K562 (cell line): ENCODE results near the gene ZNF181. TPM values are rescaled to one million over a fixed set of nuclear protein-coding genes. Genes with fewer than 3 reads are reported as not detected.
A peak's percentile ranks its signal among the peaks of the same experiment; 100 is the strongest.

Experiments
- ATAC-seq: fragments of 200-7000 bp; cut with Tn5 transposase; 3 replicates; pipeline ENCODE4 v1.9.1; 2020; ENCODE audit warnings: moderate library complexity
- BruUV-seq: library from RNA; stranded (reverse); fragments of 400-500 nt; replicated peaks from 2 replicates; lab custom pipeline; 2021; lab: Mats Ljungman, UMichigan
- CTCF ChIA-PET: fragments of 300-600 bp; formaldehyde crosslinking; extraction: SDS; loops from one replicate; lab custom pipeline; 2021; ENCODE audit warnings: low intra/inter-chr PET ratio; lab: Yijun Ruan, JAX
- POLR2A ChIA-PET: fragments of 300-600, 350-650 bp; sonication (Branson Sonifier 250); formaldehyde crosslinking; extraction: SDS; loops from one replicate; lab custom pipeline; 2021; ENCODE audit warnings: antibody characterized with exemption, inconsistent platforms; lab: Yijun Ruan, JAX
- DNase-seq, 4 experiments: peaks; one replicate each; pipeline versions ENCODE4 v3.0.0 to v3.0.0-alpha.2; 2011 to 2018; ENCODE audit warnings: low spot score in 3 of 4, mixed read lengths in 3 of 4; ENCODE audit errors: extremely low read depth in 1 of 4
- FAIRE-seq: peaks from 2 replicates; lab custom pipeline; 2011; peaks lifted over from hg19 to GRCh38; lab: Jason Lieb, UNC
- H2AFZ ChIP-seq: 2 replicates; pipeline ENCODE4 v1.6.0; 2011; ENCODE audit warnings: low read depth, low read length, control low read depth, inconsistent platforms
- H3K27ac ChIP-seq: fragments of 200-600 bp; 3 replicates; pipeline ENCODE4 v1.8.0; 2011; ENCODE audit warnings: low read depth, mild to moderate bottlenecking, control low read depth, inconsistent platforms, low read length, moderate library complexity, mixed read lengths; ENCODE audit errors: extremely low read depth
- H3K27me3 ChIP-seq, 2 experiments: fragments of 300-600 bp in 1 of 2; 2 replicates in 1 of 2; 3 replicates in 1 of 2; pipeline versions ENCODE4 v1.6.0 to v1.8.0; 2011; ENCODE audit warnings: inconsistent platforms in 2 of 2, low read length in 2 of 2, mild to moderate bottlenecking in 1 of 2, mixed read lengths in 1 of 2, moderate library complexity in 1 of 2; ENCODE audit not compliant: control insufficient read depth in 2 of 2, insufficient read depth in 2 of 2
- H3K36me3 ChIP-seq: fragments of 300-600 bp; 3 replicates; pipeline ENCODE4 v1.8.0; 2011; ENCODE audit warnings: mild to moderate bottlenecking, low read length, inconsistent platforms; ENCODE audit not compliant: control insufficient read depth, insufficient read depth
- H3K4me1 ChIP-seq, 2 experiments: fragments of 200-600 bp in 1 of 2; replicated peaks in 1 of 2; 2 replicates in 1 of 2; 3 replicates in 1 of 2; pipeline versions ENCODE4 v1.5.1 to v1.8.0; 2011; ENCODE audit warnings: inconsistent platforms in 2 of 2, low read length in 2 of 2, mild to moderate bottlenecking in 1 of 2, mixed read lengths in 1 of 2, moderate library complexity in 1 of 2; ENCODE audit not compliant: control insufficient read depth in 2 of 2, insufficient read depth in 2 of 2
- H3K4me2 ChIP-seq: 2 replicates; pipeline ENCODE4 v1.6.1; 2011; ENCODE audit warnings: low read length, control low read depth, inconsistent platforms, mixed read lengths; ENCODE audit not compliant: insufficient read depth
- H3K4me3 ChIP-seq: fragments of 200-600 bp; sonication (generic), shearing (Covaris generic); 2 replicates; pipeline ENCODE4 v1.5.1; 2016; ENCODE audit warnings: control low read depth, inconsistent platforms
- H3K79me2 ChIP-seq: fragments of 200-600 bp; 3 replicates; pipeline ENCODE4 v1.8.0; 2011; ENCODE audit warnings: low read length, inconsistent platforms; ENCODE audit not compliant: control insufficient read depth, insufficient read depth
- H3K9ac ChIP-seq, 2 experiments: 2 replicates each; pipeline versions ENCODE4 v1.6.0 to v1.6.1; 2011; ENCODE audit warnings: low read depth in 2 of 2, low read length in 2 of 2, control low read depth in 1 of 2, inconsistent platforms in 1 of 2, mild to moderate bottlenecking in 1 of 2, mixed read lengths in 1 of 2; ENCODE audit not compliant: insufficient read depth in 1 of 2
- H3K9me1 ChIP-seq: one replicate; pipeline ENCODE4 v1.6.0; 2011; ENCODE audit warnings: inconsistent platforms, mild to moderate bottlenecking, low read length, moderate library complexity; ENCODE audit not compliant: control insufficient read depth, insufficient read depth
- H3K9me3 ChIP-seq: replicated peaks from 2 replicates; pipeline ENCODE4 v1.5.1; 2011; ENCODE audit warnings: low read depth, low read length, inconsistent platforms; ENCODE audit not compliant: control insufficient read depth, insufficient read depth
- H4K20me1 ChIP-seq: replicated peaks from 2 replicates; pipeline ENCODE4 v1.6.1; 2011; ENCODE audit warnings: low read length, inconsistent platforms, mixed read lengths; ENCODE audit not compliant: control insufficient read depth, insufficient read depth
- ATF1 ChIP-seq, 2 experiments: fragments of 450-650 bp in 1 of 2; IDR thresholded peaks; 2 replicates each; pipeline ENCODE4 v1.6.1; 2016; ENCODE audit warnings: missing compliant biosample characterization in 1 of 2, missing genetic modification characterization in 1 of 2
- BRD9 ChIP-seq: fragments of 450-650 bp; IDR thresholded peaks from 2 replicates; pipeline ENCODE4 v1.6.1; 2018; ENCODE audit warnings: low read depth; ENCODE audit not compliant: partially characterized antibody
- E2F1 ChIP-seq: sonication (generic); formaldehyde crosslinking; IDR thresholded peaks from 2 replicates; pipeline ENCODE4 v1.8.1; 2023; ENCODE audit warnings: mild to moderate bottlenecking, missing genetic modification reagents, moderate library complexity
- KHSRP ChIP-seq: fragments of 450-650 bp; IDR thresholded peaks from 2 replicates; pipeline ENCODE4 v1.6.1; 2017
- PHB2 ChIP-seq: fragments of 450-650 bp; IDR thresholded peaks from 2 replicates; pipeline ENCODE4 v1.6.1; 2017; ENCODE audit warnings: low read depth
- TBL1XR1 ChIP-seq, 2 experiments: IDR thresholded peaks; 2 replicates each; pipeline ENCODE4 v1.6.1; 2012; ENCODE audit warnings: improper control_type of control experiment in 2 of 2, low read length in 2 of 2, mild to moderate bottlenecking in 1 of 2
- ZBTB34 ChIP-seq: fragments of 250-450 bp; sonication (Bioruptor Pico); IDR thresholded peaks from 2 replicates; pipeline ENCODE4 v1.8.0; 2021; ENCODE audit warnings: mild to moderate bottlenecking, moderate library complexity
- ZNF79 ChIP-seq: fragments of 250-450 bp; sonication (Bioruptor Pico); IDR thresholded peaks from 2 replicates; pipeline ENCODE4 v1.4.0; 2020; ENCODE audit warnings: low read depth, mild to moderate bottlenecking, moderate library complexity
- WGBS: fragments of 100-300 bp; shearing (Covaris generic); methylation state at CpG from one replicate; pipeline ENCODE4 v1.1.6; 2016; ENCODE audit warnings: low coverage, mixed read lengths; ENCODE audit not compliant: insufficient coverage; ENCODE audit errors: missing lambda C conversion rate; 5-methylcytosine and 5-hydroxymethylcytosine counted together
- in situ Hi-C: fragments of 300-500 bp; cut with MboI; formaldehyde crosslinking; loops from 4 replicates; pipeline ENCODE4 v1.15.0; 2018; ENCODE audit warnings: inconsistent platforms, mixed read lengths
- intact Hi-C: fragments of 100-400 bp; cut with micrococcal nuclease; formaldehyde crosslinking; loops from 2 replicates; pipeline ENCODE4 v1.14.2; 2022
- polyA plus RNA-seq, 8 experiments: library from polyadenylated mRNA; depleted of rRNA in 4 of 8; stranded (reverse) in 5 of 8; unstranded in 3 of 8; fragments of >200 nt; fragmentation: Nextera tagmentation in 2 of 8; fragmentation: Illumina TruSeq in 1 of 8; extraction: Ambion mirVana in 2 of 8; extraction: Trizol in 1 of 8; gene quantifications; 2 replicates each; pipeline versions ENCODE4 v1.2.1 to v1.2.3, GENCODE V29; 2011 to 2014; ENCODE audit warnings: inconsistent platforms in 1 of 8, missing spikeins in 1 of 8
- total RNA-seq, 7 experiments: library from RNA; depleted of rRNA in 6 of 7; stranded (reverse); fragments of >200 nt in 6 of 7; fragmentation: Illumina TruSeq in 2 of 7; extraction: Trizol in 2 of 7; gene quantifications; 2 replicates each; pipeline versions ENCODE4 v1.2.1 to v1.2.3, GENCODE V29; 2011 to 2021; ENCODE audit warnings: low replicate concordance in 1 of 7

The ZNF181 gene
- total and polyA plus RNA-seq, 9 of the 15 experiments (the other 6 are each of a cell fraction or from before 2014, with no cell fraction given): 4.3 to 20.3 (median 12.1) TPM

GRCh38 chr19:34794066-34794960 is 60.3 kb downstream of the ZNF181 start:
- CTCF ChIA-PET: no interaction called here
- no peak overlapping the region for H3K9ac ChIP-seq
- H3K4me1 ChIP-seq: no peaks in the 10 kb centered on the region; a peak in 1 of 5 replicates
- no peaks in the 10 kb centered on the region for H3K36me3 ChIP-seq
- H4K20me1 ChIP-seq: no peaks in the 10 kb centered on the region
- H3K27me3 ChIP-seq: no peaks in the 10 kb centered on the region
- peak overlapping the region; percentile 39; the same call in 1 of the 2 replicates for H3K4me2 ChIP-seq
- no TSS peak for BruUV-seq
- no peak overlapping the region for H3K4me3 ChIP-seq
- no peak for DNase-seq
- in situ Hi-C loops (no loop called here), intact Hi-C loops (no loop called here)
- no peak overlapping the region for H3K27ac ChIP-seq
- no peaks in the 10 kb centered on the region for H3K79me2 ChIP-seq
- POLR2A ChIA-PET: interaction anchor here (0.7 to 1.3 kb wide), 3 partner anchors 10 to 212 kb away, joined by 3 to 4 read pairs (median 3); no protein-coding TSS in a partner anchor
- H2AFZ ChIP-seq: peak overlapping the region; percentile 88
- no peak for FAIRE-seq
- peak; percentile 22; the same call in 1 of the 3 replicates for ATAC-seq
- no peaks in the 10 kb centered on the region for H3K9me3 ChIP-seq
- TF ChIP-seq PHB2 (no peak), E2F1 (CRISPR knock-in tag) (no peak), ZNF79 (CRISPR knock-in tag) (no peak), TBL1XR1 (IDR thresholded peaks at IDR 0.05; ENCODE audit: low read length in 2 of 2) (no peak), KHSRP (no peak), BRD9 (no peak), ZBTB34 (CRISPR knock-in tag) (no peak), ATF1 (CRISPR knock-in tag; IDR thresholded peaks at IDR 0.05) (no peak), ATF1 (tag; IDR thresholded peaks at IDR 0.05) (no peak)
- H3K9me1 ChIP-seq: no peaks in the 10 kb centered on the region
- WGBS: 16% methylated on average over 9 of the region's 9 CpGs

Other genes starting within 250 kb of the ZNF181 start
- gene SCGB2B2, start 57.1 kb upstream of the ZNF181 start, total RNA-seq (2014; rRNA removed): 0.20 TPM in 1 of 2 replicates, not detected in the other
- not detected in 2 replicates for gene SCGB2B2, start 57.1 kb upstream of the ZNF181 start, total RNA-seq (2014; rRNA removed; fragmentation: Illumina TruSeq; extraction: Trizol)
- gene SCGB2B2, start 57.1 kb upstream of the ZNF181 start, total RNA-seq (2015; rRNA removed; fragmentation: Illumina TruSeq; extraction: Trizol): 0.08 TPM in 1 of 2 replicates, not detected in the other
- gene SCGB2B2, start 57.1 kb upstream of the ZNF181 start, total RNA-seq (2021): not detected in 2 replicates
- gene SCGB2B2, start 57.1 kb upstream of the ZNF181 start, polyA plus RNA-seq (2011; rRNA removed): not detected in 2 replicates
- not detected in 2 replicates for gene SCGB2B2, start 57.1 kb upstream of the ZNF181 start, polyA plus RNA-seq (2014; fragmentation: Illumina TruSeq; extraction: Trizol)
- gene SCGB2B2, start 57.1 kb upstream of the ZNF181 start, polyA plus RNA-seq (2014; fragmentation: Nextera tagmentation; extraction: Ambion mirVana): not detected
- not detected in 2 replicates for gene SCGB2B2, start 57.1 kb upstream of the ZNF181 start, polyA plus RNA-seq (2014; rRNA removed)
- 0.20 TPM in 1 of 2 replicates, not detected in the other for gene ZNF302, start 56.6 kb upstream of the ZNF181 start, total RNA-seq (2014; rRNA removed)
- gene ZNF302, start 56.6 kb upstream of the ZNF181 start, total RNA-seq (2014; rRNA removed; fragmentation: Illumina TruSeq; extraction: Trizol): 0.29 and 0.44 TPM in 2 replicates
- 0.18 and 0.19 TPM in 2 replicates for gene ZNF302, start 56.6 kb upstream of the ZNF181 start, total RNA-seq (2015; rRNA removed; fragmentation: Illumina TruSeq; extraction: Trizol)
- gene ZNF302, start 56.6 kb upstream of the ZNF181 start, total RNA-seq (2021): 0.24 and 0.56 TPM in 2 replicates
- gene ZNF302, start 56.6 kb upstream of the ZNF181 start, polyA plus RNA-seq (2011; rRNA removed): 0.09 and 0.95 TPM in 2 replicates
- gene ZNF302, start 56.6 kb upstream of the ZNF181 start, polyA plus RNA-seq (2014; fragmentation: Illumina TruSeq; extraction: Trizol): 0.30 and 0.39 TPM in 2 replicates
- under 1 TPM; 0.08 to 0.10 TPM for gene ZNF302, start 56.6 kb upstream of the ZNF181 start, polyA plus RNA-seq (2014; fragmentation: Nextera tagmentation; extraction: Ambion mirVana)
- 0.22 and 1.0 TPM in 2 replicates for gene ZNF302, start 56.6 kb upstream of the ZNF181 start, polyA plus RNA-seq (2014; rRNA removed)
- gene ZNF599, start 39.0 kb downstream of the ZNF181 start, total RNA-seq (2014; rRNA removed): 3.2 and 4.3 TPM in 2 replicates
- gene ZNF599, start 39.0 kb downstream of the ZNF181 start, total RNA-seq (2014; rRNA removed; fragmentation: Illumina TruSeq; extraction: Trizol): 2.2 and 2.8 TPM in 2 replicates
- 2.3 TPM in 2 replicates for gene ZNF599, start 39.0 kb downstream of the ZNF181 start, total RNA-seq (2015; rRNA removed; fragmentation: Illumina TruSeq; extraction: Trizol)
- 3.2 and 3.3 TPM in 2 replicates for gene ZNF599, start 39.0 kb downstream of the ZNF181 start, total RNA-seq (2021)
- 4.4 and 5.8 TPM in 2 replicates for gene ZNF599, start 39.0 kb downstream of the ZNF181 start, polyA plus RNA-seq (2011; rRNA removed)
- 2.4 and 2.8 TPM in 2 replicates for gene ZNF599, start 39.0 kb downstream of the ZNF181 start, polyA plus RNA-seq (2014; fragmentation: Illumina TruSeq; extraction: Trizol)
- gene ZNF599, start 39.0 kb downstream of the ZNF181 start, polyA plus RNA-seq (2014; fragmentation: Nextera tagmentation; extraction: Ambion mirVana): under 1 TPM; 0.71 to 0.73 TPM
- 6.0 and 6.7 TPM in 2 replicates for gene ZNF599, start 39.0 kb downstream of the ZNF181 start, polyA plus RNA-seq (2014; rRNA removed)
- gene ZNF30, start 192.7 kb downstream of the ZNF181 start, total RNA-seq (2014; rRNA removed): 7.1 and 10.8 TPM in 2 replicates
- gene ZNF30, start 192.7 kb downstream of the ZNF181 start, total RNA-seq (2014; rRNA removed; fragmentation: Illumina TruSeq; extraction: Trizol): 10.7 and 11.1 TPM in 2 replicates
- 9.0 and 10.6 TPM in 2 replicates for gene ZNF30, start 192.7 kb downstream of the ZNF181 start, total RNA-seq (2015; rRNA removed; fragmentation: Illumina TruSeq; extraction: Trizol)
- gene ZNF30, start 192.7 kb downstream of the ZNF181 start, total RNA-seq (2021): 10.3 and 11.4 TPM in 2 replicates
- gene ZNF30, start 192.7 kb downstream of the ZNF181 start, polyA plus RNA-seq (2011; rRNA removed): 8.3 and 9.7 TPM in 2 replicates
- 8.3 and 9.8 TPM in 2 replicates for gene ZNF30, start 192.7 kb downstream of the ZNF181 start, polyA plus RNA-seq (2014; fragmentation: Illumina TruSeq; extraction: Trizol)
- gene ZNF30, start 192.7 kb downstream of the ZNF181 start, polyA plus RNA-seq (2014; fragmentation: Nextera tagmentation; extraction: Ambion mirVana): 10 to 100 TPM in 1 of 2 experiments, 1 to 10 TPM in 1; 9.2 to 13.4 TPM
- 7.3 and 7.6 TPM in 2 replicates for gene ZNF30, start 192.7 kb downstream of the ZNF181 start, polyA plus RNA-seq (2014; rRNA removed)
- 14.5 and 14.6 TPM in 2 replicates for gene ZNF792, start 230.0 kb downstream of the ZNF181 start, total RNA-seq (2014; rRNA removed)
- gene ZNF792, start 230.0 kb downstream of the ZNF181 start, total RNA-seq (2014; rRNA removed; fragmentation: Illumina TruSeq; extraction: Trizol): 15.8 and 17.7 TPM in 2 replicates
- gene ZNF792, start 230.0 kb downstream of the ZNF181 start, total RNA-seq (2015; rRNA removed; fragmentation: Illumina TruSeq; extraction: Trizol): 10.0 and 10.4 TPM in 2 replicates
- gene ZNF792, start 230.0 kb downstream of the ZNF181 start, total RNA-seq (2021): 15.5 and 16.5 TPM in 2 replicates
- 9.6 and 12.0 TPM in 2 replicates for gene ZNF792, start 230.0 kb downstream of the ZNF181 start, polyA plus RNA-seq (2011; rRNA removed)
- 9.9 and 10.2 TPM in 2 replicates for gene ZNF792, start 230.0 kb downstream of the ZNF181 start, polyA plus RNA-seq (2014; fragmentation: Illumina TruSeq; extraction: Trizol)
- 1 to 10 TPM; 3.3 to 3.5 TPM for gene ZNF792, start 230.0 kb downstream of the ZNF181 start, polyA plus RNA-seq (2014; fragmentation: Nextera tagmentation; extraction: Ambion mirVana)
- gene ZNF792, start 230.0 kb downstream of the ZNF181 start, polyA plus RNA-seq (2014; rRNA removed): 7.0 and 7.9 TPM in 2 replicates